ENCODE measurements around the gene FASN. TPM values are rescaled to one million over a fixed set of nuclear protein-coding genes. Genes with fewer than 3 reads are reported as not detected.
"Not testable (repeated sequence)": the region's sequence is repeated elsewhere in the genome, so short reads cannot be mapped to it uniquely, and the experiment has no call there.

FASN gene
- total RNA-seq, 2 donors from 2014 or later = 168 to 198 TPM

DNA sequence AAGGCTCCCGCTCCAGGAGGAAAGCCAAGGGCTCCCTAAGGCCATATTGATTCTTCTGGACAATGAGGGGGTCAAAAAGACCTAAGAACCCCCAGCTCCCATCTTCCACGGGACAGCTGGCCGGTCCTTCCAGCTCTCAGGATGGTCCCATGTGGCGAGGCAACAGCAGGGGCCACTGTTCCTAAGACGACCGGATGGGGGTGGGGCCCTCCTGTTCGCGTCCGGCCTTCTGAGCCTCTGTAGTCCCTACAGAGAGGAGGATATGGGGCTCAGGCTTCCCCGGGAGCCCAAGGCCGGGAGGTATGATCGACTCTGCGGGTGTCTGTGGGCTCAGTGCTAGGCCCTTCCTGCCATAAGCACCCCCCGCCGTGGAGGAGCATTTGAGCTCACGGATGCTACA, 54.5 kb downstream of the FASN start:
- Histone ChIP-seq H3K36me3 (no peaks in the 10 kb centered on the region), H3K27me3 (no peaks in the 10 kb centered on the region), H3K4me1 (no peaks in the 10 kb centered on the region), H3K9me3 (no peaks in the 10 kb centered on the region), H3K27ac (no peak overlapping the region), H3K9ac (ENCODE audit: low read depth in 2 of 2, low read length in 2 of 2) (no peak overlapping the region), H3K4me3 (no peak overlapping the region)
- DNase-seq = no peak
- TF ChIP-seq, protein P1, sequence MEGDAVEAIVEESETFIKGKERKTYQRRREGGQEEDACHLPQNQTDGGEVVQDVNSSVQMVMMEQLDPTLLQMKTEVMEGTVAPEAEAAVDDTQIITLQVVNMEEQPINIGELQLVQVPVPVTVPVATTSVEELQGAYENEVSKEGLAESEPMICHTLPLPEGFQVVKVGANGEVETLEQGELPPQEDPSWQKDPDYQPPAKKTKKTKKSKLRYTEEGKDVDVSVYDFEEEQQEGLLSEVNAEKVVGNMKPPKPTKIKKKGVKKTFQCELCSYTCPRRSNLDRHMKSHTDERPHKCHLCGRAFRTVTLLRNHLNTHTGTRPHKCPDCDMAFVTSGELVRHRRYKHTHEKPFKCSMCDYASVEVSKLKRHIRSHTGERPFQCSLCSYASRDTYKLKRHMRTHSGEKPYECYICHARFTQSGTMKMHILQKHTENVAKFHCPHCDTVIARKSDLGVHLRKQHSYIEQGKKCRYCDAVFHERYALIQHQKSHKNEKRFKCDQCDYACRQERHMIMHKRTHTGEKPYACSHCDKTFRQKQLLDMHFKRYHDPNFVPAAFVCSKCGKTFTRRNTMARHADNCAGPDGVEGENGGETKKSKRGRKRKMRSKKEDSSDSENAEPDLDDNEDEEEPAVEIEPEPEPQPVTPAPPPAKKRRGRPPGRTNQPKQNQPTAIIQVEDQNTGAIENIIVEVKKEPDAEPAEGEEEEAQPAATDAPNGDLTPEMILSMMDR (IDR thresholded peaks at IDR 0.05) = no peak
- intact Hi-C loops (cut with DNase I) = no loop called here

DNA sequence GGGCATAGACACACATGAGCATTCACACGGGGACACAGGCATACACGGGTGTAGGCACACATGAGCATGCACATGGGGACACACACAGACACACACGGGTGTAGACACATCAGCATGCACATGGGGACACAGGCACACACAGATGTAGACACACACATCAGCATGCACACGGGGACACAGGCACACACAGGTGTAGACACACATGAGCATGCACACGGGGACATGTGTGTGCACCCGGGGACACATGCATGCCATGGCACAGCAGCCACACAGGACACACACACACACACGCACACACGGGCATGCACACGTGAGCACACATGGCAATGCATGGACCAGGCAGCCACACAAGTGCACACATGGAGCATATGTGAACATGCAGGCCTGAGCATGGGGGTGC, 55.4 kb downstream of the FASN start:
- no peak overlapping the region for H3K9ac ChIP-seq (ENCODE audit: low read depth in 2 of 2, low read length in 2 of 2)
- H3K36me3 ChIP-seq = no peaks in the 10 kb centered on the region
- no peak overlapping the region for H3K27ac ChIP-seq
- no peaks in the 10 kb centered on the region for H3K27me3 ChIP-seq
- TF ChIP-seq, protein P1 (IDR thresholded peaks at IDR 0.05) = no peak
- intact Hi-C loops (cut with DNase I) = no loop called here
- H3K4me1 ChIP-seq = peaks cover 4% of the 10 kb centered on the region
- H3K9me3 ChIP-seq = no peaks in the 10 kb centered on the region
- no peak for DNase-seq
- H3K4me3 ChIP-seq = no peak overlapping the region

DNA sequence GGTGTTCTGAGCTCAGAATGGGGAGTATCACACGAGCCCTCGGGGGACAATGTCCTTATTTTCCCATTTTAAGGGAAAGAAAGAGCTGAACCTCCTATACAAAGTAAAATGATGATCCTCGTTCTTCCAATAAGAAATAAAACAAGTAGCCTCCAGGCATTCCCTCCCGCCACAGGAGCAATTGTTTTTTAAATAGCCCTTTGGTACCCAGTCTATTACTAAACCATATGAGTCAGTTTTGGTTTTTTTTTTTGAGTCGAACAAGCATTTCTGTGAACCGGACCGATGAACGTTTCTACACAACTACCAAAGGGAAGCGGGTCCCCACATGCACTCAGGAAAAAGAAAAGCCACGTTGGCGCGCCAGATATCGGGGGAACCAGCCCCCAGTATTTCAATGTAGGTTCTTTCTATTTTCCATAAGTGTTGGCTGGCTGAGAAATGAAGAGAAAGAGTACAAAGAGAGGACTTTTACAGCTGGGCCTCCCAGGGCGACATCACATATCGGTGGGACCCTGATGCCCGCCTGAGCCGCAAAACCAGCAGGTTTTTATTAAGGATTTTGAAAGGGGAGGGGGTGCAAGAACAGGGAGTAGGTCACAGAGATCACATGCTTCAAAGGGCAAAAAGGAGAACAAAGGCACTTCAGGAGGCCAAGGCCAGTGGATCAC, 56.8 kb downstream of the FASN start:
- H3K27ac ChIP-seq = no peak overlapping the region
- no peaks in the 10 kb centered on the region for H3K36me3 ChIP-seq
- TF ChIP-seq, protein P1 (IDR thresholded peaks at IDR 0.05) = no peak
- no peak overlapping the region for H3K4me3 ChIP-seq
- no peaks in the 10 kb centered on the region for H3K27me3 ChIP-seq
- no peak for DNase-seq
- intact Hi-C loops (cut with DNase I) = no loop called here
- no peak overlapping the region for H3K9ac ChIP-seq (ENCODE audit: low read depth in 2 of 2, low read length in 2 of 2)
- H3K9me3 ChIP-seq = no peaks in the 10 kb centered on the region
- H3K4me1 ChIP-seq = peaks cover 9% of the 10 kb centered on the region

DNA sequence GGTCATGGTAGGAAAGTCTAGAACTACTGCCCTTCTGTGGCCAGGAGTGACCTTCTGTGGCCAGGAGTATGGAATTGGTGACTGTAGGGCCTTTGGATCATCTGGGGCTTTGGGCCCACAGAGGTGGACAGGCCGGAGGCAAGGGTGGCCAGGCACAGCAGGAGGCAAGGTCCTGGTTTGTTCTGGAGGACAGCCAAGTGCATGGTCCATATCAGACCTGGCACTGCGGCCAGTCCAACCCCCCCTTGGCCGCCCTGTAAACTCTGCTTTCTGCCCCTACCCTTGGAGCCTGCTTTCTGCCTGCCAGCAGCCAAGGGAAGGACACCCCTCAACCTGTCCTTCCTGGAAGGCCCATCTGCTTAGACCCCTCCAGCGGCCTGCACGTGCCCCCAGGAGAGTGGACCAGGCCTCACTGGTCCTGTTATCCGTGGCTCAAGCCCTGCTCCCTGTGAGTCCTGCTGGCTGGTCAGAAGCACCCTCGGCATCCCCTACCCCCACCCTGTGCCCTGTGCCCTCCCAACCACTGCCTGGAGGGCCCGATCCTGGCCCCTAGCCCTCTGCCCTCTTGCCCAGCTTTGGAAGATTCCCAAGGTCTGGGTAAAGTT, 58.2 kb downstream of the FASN start:
- no peak for DNase-seq
- Histone ChIP-seq H3K9me3 (no peaks in the 10 kb centered on the region), H3K9ac (ENCODE audit: low read depth in 2 of 2, low read length in 2 of 2) (no peak overlapping the region), H3K27ac (no peak overlapping the region), H3K36me3 (no peaks in the 10 kb centered on the region), H3K4me3 (no peak overlapping the region), H3K4me1 (peaks cover 10% of the 10 kb centered on the region), H3K27me3 (no peaks in the 10 kb centered on the region)
- intact Hi-C loops (cut with DNase I) = loop anchor here (10.0 kb wide), 1 partner anchor 285 kb away; no protein-coding TSS in a partner anchor
- TF ChIP-seq, protein P1 (IDR thresholded peaks at IDR 0.05) = no peak

DNA sequence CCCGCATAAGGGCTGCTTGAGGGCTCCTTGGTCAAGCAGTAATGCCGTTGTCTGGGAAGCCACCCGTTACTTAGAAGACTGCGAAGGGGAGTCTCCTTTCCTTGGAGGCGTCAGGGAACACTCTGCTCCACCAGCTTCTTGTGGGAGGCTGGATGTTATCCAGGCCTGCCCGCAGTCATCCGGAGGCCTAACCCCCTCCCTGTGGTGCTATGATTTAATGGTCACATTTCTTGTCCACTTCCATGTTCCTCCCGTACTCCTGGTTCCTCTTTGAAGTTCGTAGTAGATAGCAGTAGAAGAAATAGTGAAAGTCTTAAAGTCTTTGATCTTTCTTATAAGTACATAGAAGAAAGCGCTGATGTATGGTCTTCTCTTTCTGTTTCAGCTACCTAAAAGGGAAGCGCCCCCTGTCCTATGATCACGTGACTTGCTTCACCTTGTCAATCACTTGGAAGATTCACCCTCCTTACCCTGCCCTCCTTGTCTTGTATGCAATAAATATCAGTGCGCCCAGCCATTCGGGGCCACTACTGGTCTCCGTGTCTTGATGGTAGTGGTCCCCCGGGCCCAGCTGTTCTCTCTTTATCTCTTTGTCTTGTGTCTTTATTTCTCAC, 59.1 kb downstream of the FASN start:
- H3K36me3 ChIP-seq; H3K9me3 ChIP-seq; H3K9ac ChIP-seq (ENCODE audit: low read depth in 2 of 2, low read length in 2 of 2); H3K27me3 ChIP-seq; H3K4me1 ChIP-seq; DNase-seq; H3K4me3 ChIP-seq; H3K27ac ChIP-seq: not testable (repeated sequence)
- intact Hi-C loops (cut with DNase I) = loop anchor here (10.0 kb wide), 1 partner anchor 286 kb away; no protein-coding TSS in a partner anchor

DNA sequence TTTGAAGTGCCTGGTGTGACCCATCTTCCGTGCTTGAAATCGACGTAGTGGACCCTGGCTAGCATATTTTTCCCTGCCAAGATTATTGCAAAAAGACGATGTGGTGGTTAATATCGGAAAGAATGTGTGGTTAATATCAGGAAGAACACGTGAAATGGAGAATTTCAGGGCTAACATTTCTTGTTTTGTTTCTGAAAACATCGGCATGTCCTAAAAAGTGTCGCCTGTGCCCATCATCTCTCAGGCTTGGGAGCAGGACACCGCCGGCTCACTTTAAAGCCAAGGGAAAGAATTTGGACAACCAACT, 60.2 kb downstream of the FASN start:
- Histone ChIP-seq H3K27ac (peak overlapping the region; percentile 95), H3K4me1 (peaks cover 10% of the 10 kb centered on the region), H3K9ac (ENCODE audit: low read depth in 2 of 2, low read length in 2 of 2) (peak overlapping the region in 1 of 2 donors; percentile 28), H3K4me3 (peak overlapping the region; percentile 83), H3K27me3 (no peaks in the 10 kb centered on the region), H3K9me3 (no peaks in the 10 kb centered on the region), H3K36me3 (no peaks in the 10 kb centered on the region)
- TF ChIP-seq, protein P1 (IDR thresholded peaks at IDR 0.05) = no peak
- DNase-seq = no peak
- intact Hi-C loops (cut with DNase I) = loop anchor here (10.0 kb wide), 1 partner anchor 287 kb away; no protein-coding TSS in a partner anchor
